NCI-H774 (cell line): ENCODE data around the gene RYR1.
A peak's percentile ranks its signal among the peaks of the same experiment; 100 is the strongest.
"Not testable (repeated sequence)": the region's sequence is repeated elsewhere in the genome, so short reads cannot be mapped to it uniquely, and the experiment has no call there.

ENCODE experiments used
- DNase-seq: peaks from one replicate; lab custom pipeline; 2025; lab: John Stamatoyannopoulos, UW

Gene RYR1

DNA sequence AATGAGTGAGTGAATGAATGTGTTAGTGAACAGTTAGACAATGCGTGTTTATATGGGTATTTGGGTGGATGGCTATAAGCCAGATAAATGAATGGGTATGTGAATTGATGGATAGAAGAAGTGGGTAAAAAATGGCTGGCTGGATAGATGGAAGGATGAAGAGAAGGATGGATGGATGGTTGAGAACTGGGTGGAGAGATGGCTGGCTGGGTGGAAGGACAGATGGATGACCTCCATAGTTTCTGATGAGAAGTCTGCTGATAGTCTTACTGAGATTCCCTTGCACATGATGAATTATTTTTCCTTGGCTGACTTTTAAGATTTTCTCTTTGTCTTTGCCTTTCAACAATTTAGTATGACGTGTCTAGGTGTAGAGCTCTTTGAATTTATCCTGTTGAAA lies 57.4 kb downstream of the RYR1 start:
- DNase-seq = no peak

DNA sequence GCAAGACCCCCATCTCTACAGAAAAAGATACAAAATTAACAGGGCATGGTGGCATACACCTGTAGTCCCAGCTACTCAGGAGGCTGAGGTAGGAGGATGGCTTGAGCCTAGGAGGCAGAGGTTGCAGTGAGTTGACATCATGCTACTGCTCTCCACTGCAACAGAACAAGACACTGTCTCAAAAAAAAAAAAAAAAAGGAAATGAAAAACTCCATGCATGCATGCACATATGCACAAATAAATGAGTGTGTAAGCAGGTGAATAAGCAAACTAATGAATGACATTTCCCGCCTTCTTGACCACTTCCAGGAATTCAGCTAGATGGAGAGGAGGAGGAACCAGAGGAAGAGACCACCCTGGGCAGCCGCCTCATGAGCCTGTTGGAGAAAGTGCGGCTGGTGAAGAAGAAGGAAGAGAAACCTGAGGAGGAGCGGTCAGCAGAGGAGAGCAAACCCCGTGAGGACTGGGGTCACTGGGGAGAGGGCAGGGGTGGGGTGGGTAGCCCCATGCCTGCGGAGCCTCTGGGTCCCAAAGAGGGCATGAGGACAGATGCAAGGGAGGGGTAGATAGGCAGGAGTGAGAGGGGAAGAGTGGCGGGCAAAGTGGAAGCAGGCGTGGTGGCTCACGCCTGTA lies 58.8 kb downstream of the RYR1 start:
- DNase-seq = no peak

DNA sequence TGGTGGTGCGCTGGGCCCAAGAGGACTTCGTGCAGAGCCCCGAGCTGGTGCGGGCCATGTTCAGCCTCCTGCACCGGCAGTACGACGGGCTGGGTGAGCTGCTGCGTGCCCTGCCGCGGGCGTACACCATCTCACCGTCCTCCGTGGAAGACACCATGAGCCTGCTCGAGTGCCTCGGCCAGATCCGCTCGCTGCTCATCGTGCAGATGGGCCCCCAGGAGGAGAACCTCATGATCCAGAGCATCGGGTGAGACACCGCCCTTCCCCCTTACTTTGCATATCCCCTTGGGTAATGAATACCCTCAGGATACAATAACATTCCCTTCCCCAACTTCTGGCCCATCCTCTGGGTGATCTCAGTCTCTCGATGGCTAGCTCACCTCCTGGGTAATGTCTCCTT lies 60.9 kb downstream of the RYR1 start:
- DNase-seq = no peak

DNA sequence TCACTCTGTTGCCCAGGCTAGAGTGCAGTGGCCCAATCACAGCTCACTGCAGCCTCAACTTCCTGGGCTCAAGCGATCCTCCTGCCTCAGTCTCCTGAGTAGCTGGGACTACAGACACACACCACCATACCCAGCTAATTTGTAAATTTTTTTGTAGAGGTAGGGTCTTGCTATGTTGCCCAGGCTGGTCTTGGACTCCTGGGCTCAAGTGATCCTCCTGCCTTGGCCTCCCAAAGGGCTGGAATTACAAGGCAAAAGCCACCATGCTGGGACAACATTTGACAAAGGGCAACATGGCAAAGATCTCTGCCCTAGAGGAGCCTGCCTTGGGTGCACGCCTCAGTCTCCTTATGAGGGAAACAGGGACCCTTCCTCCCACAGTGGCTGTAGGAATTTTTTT lies 61.9 kb downstream of the RYR1 start:
- not testable (repeated sequence) for DNase-seq

DNA sequence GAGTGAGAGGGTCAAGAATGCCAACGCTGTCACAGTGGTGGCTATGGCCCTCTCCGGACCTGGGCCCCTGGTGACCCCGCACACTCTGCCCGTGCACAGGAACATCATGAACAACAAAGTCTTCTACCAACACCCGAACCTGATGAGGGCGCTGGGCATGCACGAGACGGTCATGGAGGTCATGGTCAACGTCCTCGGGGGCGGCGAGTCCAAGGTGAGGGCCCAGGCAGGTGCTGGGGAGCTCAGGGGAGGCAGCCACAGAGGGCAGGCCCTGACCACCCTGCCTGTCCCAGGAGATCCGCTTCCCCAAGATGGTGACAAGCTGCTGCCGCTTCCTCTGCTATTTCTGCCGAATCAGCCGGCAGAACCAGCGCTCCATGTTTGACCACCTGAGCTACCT lies 62.6 kb downstream of the RYR1 start:
- no peak for DNase-seq

DNA sequence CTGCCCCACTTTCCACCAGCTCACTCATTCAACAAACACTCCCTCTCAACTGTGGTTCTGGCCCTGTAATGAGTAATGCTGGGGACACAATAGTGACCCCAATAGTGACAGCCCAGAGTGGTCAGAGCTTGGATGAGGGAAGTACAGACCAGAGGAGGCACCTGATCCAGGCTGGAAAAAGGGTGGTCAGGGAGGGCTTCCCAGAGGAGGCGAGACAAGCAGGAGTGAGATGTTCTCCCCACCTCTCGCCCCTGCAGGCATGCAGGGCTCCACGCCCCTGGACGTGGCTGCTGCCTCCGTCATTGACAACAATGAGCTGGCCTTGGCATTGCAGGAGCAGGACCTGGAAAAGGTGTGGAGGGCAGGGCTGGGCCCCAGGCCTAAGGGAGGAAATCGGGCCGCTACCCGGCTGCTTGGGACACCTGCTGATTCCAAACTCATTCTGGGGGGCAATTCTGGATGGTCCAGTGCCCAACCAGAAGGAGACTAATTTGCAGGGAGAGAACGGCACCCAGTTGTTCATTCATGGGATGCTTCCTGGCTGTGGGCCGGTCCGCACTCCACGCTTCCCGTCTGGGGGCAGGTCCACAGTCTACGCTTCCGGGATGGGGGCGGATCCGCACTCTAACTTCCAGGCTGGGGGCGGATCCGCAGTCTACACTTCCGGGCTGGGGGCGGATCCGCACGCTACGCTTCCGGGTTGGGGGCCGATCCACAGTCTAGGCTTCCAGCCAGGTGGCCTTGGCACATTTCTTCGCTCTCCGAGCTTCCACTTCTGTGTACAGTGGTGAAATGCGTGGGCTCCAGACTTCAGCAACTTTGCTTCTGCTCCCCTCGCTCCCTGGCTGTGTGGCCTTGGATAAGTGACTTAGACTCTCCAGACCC lies 63.4 kb downstream of the RYR1 start:
- DNase-seq = no peak

DNA sequence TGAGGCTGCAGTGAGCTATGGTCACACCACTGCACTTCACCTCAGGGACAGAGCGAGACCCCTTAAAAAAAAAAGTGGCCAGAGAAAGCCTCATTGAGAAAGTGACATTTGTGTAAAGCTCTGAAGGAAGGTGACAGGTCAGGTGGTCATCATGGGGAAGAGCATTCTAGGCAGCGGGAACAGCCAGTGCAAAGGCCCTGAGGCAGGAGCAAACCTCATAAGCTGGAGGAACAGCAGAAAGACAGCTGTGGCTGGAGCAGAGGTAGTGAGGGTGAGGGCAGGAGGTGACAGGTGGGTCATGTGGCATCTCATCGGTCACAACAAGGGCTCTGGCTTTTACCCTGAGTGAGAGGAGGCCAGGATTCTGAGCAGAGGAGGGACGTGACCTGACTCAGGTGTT lies 64.4 kb downstream of the RYR1 start:
- no peak for DNase-seq

DNA sequence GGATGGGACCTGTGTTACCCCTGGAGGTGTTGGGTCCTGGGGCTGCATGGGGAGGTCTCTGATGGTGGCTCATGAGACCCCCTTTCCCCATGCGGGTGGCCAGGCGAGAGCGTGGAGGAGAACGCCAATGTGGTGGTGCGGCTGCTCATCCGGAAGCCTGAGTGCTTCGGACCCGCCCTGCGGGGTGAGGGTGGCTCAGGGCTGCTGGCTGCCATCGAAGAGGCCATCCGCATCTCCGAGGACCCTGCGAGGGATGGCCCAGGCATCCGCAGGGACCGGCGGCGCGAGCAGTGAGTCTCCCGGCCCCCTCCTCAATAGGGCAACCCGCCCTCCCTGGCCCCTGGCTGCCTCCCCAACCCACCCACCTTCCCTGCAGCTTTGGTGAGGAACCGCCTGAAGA lies 66.0 kb downstream of the RYR1 start:
- no peak for DNase-seq

DNA sequence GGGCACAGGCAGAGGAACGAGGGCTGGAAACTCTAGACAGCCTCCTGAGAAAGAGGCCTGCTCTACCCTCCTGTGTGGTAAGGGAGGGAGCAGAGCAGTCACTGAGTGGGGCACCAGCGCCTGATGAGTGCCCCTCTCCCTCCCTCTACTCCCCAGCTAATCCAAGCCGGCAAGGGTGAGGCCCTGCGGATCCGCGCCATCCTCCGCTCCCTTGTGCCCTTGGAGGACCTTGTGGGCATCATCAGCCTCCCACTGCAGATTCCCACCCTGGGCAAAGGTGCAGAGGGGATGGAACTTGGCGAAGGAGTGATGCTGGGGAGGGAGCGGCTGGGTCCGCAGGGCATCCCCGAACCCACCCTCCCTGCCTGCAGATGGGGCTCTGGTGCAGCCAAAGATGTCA lies 67.0 kb downstream of the RYR1 start:
- DNase-seq = no peak

DNA sequence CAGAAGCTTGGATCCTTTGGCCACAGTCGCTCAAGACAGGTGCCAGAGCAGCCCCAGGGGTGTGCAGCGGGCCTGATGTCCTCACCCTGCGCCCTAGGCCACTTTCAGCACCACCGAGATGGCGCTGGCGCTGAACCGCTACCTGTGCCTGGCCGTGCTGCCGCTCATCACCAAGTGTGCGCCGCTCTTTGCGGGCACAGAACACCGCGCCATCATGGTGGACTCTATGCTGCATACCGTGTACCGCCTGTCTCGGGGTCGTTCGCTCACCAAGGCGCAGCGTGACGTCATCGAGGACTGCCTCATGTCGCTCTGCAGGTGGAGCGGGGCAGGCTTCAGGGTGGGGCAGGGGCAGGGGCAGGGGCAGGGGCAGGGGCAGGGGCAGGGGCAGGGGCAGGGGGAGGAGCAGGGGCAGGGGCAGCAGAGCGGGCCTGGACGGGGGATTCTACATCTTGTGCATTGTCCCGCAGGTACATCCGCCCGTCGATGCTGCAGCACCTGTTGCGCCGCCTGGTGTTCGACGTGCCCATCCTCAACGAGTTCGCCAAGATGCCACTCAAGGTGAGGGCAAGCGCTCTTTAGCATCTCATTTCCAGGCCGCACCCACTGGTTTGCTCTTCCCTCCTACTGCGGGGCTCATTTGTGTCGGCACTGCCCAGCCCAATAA lies 69.1 kb downstream of the RYR1 start:
- no peak for DNase-seq

DNA sequence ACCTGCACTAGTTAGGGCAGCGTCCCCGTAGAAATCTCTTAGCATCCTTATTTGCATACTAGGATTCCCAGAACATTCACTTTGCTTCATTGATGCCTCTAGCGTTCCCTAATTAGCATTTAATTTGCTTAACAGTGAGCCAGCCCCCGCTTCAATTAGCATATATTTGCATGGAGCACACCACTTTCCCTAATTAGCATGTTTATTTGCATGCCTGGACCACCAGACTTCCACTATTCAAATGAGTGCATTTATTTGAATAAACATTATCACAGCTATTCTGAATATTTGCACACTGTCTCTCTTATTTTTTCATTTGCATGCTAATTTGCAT lies 69.6 kb downstream of the RYR1 start:
- no peak for DNase-seq

DNA sequence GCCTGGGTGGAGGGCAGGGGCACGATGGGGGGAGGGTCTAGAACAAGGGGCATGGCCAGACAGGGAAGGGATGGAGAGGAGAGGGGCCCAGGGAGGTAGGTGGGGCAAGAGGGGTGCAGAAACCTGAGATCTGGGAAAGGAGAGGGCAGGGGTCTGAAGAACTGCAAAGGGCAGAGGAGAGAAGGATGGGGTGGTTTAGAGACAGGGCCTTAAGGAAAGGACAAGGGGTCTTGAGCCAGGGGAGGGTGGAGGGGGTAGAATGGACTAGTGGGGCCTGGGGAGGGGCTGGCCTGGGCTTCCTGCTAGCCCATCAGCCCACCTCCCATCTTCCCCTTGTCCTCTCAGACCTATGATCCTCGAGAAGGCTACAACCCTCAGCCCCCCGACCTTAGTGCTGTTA lies 72.5 kb downstream of the RYR1 start:
- no peak for DNase-seq

DNA sequence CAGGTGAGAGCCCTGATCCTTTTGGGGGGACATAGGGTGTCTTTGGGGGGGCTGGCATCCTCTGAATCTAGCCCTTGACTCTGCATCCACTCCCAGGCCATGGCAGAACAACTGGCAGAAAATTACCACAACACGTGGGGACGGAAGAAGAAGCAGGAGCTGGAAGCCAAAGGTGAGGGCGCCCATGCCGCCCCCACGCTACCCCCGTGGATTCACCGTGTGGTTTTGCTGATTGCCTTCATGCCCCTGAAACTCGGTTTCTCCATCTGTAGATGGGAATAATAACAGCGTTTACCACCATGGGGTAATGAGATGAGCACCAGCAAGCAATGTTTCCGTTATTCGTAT lies 72.9 kb downstream of the RYR1 start:
- no peak for DNase-seq

DNA sequence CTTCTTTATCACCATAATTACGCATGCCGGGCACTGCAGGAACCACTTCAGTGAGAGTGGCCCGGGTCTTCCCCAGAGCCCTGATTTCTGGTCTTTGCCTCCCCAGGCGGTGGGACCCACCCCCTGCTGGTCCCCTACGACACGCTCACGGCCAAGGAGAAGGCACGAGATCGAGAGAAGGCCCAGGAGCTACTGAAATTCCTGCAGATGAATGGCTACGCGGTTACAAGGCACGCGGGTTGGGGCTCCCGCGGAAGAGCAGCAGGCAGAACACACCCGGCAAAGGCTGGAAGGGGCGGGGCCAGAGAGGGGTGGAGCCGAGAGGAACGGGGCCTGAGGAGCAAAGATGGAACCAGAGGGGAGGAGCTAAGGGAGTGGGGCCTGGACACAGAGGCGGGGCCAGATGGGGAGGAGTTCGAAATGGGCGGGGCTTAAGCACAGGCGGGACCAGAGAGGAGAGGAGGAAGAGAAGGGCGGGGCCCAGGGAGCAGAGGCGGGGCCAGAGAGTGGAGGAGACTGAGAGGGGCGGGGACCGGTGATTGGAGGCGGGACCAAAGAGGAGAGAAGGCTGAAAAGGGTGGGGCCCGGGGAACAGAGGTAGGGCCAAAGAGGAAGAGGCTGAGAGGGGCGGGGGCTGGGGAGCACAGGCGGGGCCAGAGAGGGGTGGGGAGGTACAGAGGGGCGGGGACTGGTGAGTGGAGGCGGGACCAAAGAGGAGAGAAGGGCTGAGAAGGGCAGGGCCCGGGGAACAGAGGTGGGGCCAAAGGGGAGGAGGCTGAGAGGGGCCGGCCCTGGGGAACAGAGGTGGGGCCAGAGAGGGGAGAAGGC lies 73.4 kb downstream of the RYR1 start:
- peak; percentile 86 for DNase-seq

DNA sequence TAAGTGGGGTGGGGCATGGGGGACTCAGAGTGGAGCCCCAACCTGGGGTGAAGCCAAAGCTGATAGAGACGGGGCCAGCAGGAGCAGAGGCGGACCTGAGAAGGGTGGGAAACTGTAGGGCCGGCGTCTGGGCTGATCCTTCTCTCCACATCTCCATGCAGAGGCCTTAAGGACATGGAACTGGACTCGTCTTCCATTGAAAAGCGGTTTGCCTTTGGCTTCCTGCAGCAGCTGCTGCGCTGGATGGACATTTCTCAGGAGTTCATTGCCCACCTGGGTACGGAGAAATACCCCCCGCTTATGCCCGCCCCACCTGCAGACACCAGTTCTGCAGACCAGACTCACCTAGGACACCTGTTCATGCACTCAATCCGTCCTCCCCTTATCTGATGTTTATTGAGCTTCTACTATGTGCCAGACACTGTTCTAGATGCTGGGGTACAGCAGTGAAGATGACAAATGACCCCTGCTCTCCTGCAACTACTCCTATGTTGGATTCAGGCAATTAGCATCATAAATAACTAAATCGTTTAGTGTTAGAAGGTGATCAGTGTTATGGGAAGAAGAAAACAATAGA lies 74.1 kb downstream of the RYR1 start:
- no peak for DNase-seq

DNA sequence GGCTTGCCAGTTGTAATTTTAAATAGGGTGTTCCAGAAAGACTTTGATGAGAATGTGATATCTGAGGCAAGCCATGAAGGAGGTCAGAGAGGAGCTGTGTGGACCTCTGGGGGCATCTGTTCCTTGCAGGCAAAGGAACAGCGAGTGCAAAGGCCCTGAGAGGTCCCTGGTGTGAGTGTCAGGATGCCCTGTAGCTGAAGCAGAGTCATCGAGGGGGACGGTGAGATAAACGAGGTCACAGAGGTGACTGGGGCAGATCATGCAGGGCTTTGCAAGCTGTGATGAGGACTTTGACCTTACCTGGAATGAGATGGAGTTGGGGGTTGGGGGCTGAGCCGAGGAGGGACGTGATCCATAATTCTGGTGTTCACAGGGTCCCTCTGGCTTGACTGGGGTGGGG lies 75.0 kb downstream of the RYR1 start:
- DNase-seq = no peak

DNA sequence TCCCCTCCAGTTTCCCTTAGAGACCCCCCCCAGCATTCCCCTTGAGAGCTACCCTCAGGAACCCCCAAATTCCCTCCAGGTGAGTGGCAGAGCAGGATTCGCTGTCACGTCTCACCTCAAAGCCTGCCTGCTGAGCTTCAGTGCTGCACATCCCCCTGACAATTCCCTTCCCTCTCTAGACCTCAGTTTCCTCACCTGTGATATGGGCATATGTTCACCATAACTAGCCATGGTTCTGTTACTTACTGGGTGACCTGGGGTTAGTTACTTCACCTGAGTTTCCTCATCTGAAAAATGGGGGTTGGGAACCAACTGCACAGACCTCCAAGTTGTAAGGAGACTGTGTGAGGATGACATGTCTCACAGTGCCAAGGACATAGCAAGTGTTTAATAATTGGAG lies 75.5 kb downstream of the RYR1 start:
- DNase-seq = no peak

DNA sequence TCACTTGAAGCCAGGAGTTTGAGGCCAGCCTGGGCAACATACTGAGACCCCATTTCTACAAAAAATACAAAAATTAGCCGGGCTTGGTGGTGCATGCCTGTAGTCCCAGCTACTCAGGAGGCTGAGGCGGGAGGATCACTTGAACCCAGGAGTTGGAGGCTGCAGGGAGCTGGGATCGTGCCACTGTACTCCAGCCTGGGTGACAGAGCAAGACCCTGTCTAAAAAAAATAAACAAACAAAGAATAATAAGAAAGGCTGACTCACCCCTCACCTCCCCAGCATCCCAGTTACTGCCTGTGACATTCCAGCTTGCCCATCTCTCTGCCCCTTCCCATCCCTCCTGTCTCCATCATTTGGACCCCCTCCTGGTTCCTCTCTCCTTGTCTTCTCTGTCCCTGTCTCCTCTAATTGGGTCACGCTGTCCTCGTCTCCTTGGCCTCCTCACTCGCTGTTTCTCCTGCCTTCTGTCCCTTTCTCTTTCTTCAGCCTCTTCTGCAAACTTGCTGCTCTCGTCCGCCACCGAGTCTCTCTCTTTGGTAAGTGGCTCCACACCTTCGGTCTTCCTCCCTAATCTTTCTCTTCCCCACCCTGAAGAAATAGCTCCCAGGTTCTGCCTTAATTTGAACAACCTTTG lies 77.7 kb downstream of the RYR1 start:
- DNase-seq = no peak

DNA sequence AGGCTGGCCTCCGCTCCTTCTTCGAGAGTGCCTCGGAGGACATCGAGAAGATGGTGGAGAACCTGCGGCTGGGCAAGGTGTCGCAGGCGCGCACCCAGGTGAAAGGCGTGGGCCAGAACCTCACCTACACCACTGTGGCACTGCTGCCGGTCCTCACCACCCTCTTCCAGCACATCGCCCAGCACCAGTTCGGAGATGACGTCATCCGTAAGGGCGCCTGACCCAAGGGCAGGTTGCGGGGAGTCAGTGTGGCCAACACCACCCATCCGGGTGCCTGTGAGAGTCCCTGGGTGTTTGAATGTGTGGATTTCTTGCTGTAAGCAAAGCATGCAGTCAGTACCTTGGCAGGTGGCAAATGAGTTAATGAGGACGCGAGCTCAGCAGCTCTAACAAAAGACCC lies 78.8 kb downstream of the RYR1 start:
- DNase-seq = no peak

DNA sequence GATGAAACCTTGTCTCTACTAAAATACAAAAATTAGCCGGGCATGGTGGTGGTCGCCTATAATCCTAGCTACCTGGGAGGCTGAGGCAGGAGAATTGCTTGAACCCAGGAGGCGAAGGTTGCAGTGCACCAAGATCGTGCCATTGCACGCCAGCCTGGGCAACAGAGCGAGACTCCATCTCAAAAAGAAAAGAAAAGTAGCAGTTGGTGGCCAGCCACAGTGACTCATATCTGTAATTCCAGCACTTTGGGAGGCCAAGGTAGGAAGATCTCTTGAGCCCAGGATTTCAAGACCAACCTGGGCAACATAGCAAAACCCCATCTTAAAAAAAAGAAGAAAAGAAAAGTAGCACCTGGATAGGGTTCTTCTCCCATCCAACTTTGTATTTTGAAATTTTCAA lies 79.7 kb downstream of the RYR1 start:
- not testable (repeated sequence) for DNase-seq

DNA sequence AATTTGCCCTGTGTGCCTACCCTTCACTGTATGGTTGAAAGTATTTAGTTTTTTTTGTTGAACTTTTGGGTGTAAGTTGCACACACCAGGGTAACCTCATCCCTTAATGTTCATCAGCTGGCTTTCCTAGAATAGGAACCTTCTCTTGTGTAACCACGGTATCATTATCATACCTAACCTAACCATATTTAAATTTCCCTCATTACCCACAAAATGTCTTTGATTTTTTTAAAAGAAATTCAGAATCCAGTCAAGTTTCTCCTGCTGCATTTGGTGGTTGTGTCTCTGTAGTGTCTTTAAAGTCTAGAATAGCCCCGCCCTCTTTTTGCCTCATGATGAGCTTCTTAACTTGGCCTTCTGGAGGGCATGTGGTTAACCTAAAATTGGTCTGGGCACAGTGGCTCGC lies 80.3 kb downstream of the RYR1 start:
- no peak for DNase-seq
